NCI-H2227 treated with DMSO at 0.1 percent for 48 hours (cell line): Measurements from ENCODE around the gene PLCL2.
"Not testable (repeated sequence)": the region's sequence is repeated elsewhere in the genome, so short reads cannot be mapped to it uniquely, and the experiment has no call there.

Experiments
- DNase-seq: peaks from one replicate; lab custom pipeline; 2025; lab: John Stamatoyannopoulos, UW

PLCL2 gene

DNA sequence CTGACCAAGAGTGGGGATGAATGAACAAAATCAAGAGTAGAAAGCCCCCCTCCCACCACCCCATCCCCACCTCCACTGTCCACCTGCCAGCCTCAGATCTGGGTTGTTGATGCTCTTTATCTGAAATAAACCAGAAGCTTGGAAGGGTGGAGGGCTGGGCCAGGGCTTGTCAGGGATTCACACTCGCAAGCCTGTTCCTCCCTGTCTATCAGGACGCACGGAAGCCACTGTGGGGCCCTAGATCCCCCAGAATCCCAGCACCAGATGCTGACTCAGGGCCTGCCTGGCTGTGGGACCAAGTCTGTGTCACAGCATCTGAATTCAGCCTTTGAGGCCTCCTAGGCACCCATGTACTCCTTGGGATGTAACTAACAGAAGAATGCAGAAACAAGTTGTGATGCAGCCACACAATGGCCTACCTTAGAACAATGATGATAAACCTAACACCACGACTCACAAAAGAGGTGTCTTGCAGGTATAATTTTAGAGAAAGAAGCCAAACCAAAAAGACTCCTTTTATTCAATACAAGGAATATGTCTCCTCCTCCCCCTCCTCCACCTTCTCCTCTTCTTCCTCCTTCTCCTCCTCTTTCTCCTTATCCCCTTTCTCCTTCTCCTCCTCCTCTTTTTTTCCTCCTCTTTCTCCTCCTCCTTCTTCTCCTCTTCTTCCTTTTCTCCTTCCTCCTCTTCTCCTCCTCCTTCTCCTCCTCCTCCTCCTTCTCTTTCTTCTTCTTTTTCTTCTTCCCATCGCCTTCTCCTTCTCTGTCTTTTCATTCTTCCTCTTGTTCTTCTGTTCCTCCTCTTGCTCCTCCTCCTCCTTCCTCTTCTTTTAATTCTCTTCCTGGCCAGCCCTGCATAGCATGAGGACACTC is 234.7 kb downstream of the PLCL2 start:
- no peak for DNase-seq

GRCh38 chr3:17120115-17120514 is 235.4 kb downstream of the PLCL2 start:
- no peak for DNase-seq

- DNase-seq: no peak
Measured at GRCh38 chr3:17121336-17121735, 236.6 kb downstream of the PLCL2 start.

GRCh38 chr3:17122758-17123157 is 238.0 kb downstream of the PLCL2 start:
- no peak for DNase-seq

DNA sequence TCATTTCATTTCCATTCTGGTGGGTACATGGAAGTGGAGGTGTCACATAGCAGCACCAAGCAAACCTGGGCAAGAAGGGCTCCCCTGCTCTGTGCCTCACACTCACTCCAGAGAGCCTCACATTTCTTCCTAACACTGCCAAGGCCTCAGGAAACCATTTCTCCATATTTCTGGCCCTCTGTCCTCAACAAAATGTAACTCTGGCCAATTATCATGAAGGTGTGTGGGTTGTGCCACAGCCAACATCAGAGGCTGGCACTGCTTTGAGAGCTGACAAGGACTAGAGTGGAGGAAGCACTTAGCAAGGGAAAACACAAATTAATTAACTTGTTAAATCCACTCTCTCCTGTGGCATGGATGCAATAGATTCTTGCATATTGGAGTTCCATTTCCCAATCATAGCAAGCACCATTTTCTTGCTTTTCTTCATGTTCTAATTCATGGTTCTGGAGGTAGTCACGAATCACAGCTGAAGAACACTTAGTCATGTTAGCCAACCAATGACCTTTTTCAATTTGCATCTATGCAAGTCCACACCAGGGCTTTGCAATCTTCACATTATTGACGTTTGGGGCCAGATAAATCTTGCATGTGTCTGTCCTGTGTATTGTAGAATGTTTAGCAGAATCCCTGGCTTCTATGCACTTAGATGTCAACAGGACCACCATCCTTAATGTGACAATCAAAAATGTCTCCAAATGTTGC is 241.1 kb downstream of the PLCL2 start:
- no peak for DNase-seq

- not testable (repeated sequence) for DNase-seq
Measured at GRCh38 chr3:17128671-17129070, 243.9 kb downstream of the PLCL2 start.

DNA sequence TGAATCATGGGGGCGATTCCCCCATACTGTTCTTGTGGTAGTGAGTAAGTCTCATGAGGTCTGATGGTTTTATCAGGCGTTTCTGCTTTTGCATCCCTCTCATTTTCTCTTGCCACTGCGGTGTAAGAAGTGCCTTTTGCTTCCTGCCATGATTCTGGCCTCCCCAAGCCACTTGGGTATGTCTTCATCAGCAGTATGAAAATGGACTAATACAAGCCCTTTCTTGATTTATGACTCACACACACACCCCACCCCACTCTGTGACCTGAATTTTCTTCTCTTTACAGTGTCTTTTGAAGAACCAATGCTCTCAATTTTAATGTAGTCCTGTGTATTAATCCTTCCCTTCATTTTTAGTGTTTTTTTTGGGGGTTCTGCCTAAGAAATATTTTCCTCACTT is 244.8 kb downstream of the PLCL2 start:
- DNase-seq: no peak

DNA sequence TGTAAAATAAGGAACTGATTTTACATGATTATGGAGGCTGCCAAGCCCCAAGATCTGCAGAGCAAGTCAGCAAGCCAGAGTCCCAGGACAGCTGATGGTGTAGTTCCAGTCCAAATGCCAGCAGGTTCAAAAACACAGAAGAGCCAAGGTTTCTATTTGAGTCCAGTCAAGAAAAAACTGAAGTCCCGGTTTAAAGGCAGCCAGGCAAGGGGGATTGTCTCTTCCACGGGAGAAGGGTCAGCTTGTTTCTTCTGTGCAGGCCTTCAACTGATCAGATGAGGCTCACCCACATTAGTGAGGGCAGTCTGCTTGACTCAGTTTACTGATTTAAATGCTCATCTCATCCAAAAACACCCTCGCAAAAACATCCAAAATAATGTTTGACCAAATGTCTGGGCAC is 246.2 kb downstream of the PLCL2 start:
- no peak for DNase-seq

DNA sequence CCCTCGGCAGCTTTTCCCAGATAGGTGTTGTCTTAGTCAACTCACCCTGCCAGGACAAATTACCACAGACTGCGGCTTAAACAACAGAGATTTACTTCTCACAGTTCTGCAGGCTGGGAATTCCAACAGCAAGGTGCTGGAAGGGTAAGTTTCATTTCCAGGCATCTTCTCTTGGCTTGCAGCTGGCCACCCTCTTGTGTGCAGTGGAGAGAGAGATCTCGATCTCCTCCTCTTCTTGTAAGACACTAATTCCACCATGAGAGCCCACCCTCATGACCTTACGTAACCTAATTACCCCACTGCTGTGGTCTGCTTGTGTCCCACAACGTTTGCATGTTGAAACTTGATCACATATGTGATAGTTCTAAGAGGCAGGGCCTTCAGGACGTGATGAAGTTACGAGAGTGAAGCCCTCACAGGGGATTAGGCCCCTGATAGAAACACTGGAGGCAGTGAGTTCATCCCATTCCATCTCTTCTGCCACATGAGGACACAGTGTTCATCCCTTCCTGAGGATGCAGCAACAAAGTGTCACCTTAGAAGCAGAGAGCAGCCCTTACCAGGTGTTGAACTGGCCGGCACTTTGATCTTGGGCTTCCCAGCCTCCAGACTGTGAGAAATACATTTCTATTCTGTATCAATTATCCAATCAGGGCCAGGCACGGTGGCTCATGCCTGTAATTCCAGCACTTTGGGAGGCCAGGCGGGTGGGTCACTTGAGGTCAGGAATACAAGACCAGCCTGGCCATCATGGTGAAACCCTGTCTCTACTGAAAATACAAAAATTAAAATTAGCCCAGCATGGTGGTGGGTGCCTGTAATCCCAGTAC is 247.7 kb downstream of the PLCL2 start:
- no peak for DNase-seq

GRCh38 chr3:17133632-17134545 is 249.1 kb downstream of the PLCL2 start:
- DNase-seq: no peak

GRCh38 chr3:17135696-17136095 is 250.9 kb downstream of the PLCL2 start:
- no peak for DNase-seq

- DNase-seq: no peak
Measured at GRCh38 chr3:17136136-17136721, 251.5 kb downstream of the PLCL2 start.

- no peak for DNase-seq
Measured at GRCh38 chr3:17137321-17137826, 252.6 kb downstream of the PLCL2 start.

DNA sequence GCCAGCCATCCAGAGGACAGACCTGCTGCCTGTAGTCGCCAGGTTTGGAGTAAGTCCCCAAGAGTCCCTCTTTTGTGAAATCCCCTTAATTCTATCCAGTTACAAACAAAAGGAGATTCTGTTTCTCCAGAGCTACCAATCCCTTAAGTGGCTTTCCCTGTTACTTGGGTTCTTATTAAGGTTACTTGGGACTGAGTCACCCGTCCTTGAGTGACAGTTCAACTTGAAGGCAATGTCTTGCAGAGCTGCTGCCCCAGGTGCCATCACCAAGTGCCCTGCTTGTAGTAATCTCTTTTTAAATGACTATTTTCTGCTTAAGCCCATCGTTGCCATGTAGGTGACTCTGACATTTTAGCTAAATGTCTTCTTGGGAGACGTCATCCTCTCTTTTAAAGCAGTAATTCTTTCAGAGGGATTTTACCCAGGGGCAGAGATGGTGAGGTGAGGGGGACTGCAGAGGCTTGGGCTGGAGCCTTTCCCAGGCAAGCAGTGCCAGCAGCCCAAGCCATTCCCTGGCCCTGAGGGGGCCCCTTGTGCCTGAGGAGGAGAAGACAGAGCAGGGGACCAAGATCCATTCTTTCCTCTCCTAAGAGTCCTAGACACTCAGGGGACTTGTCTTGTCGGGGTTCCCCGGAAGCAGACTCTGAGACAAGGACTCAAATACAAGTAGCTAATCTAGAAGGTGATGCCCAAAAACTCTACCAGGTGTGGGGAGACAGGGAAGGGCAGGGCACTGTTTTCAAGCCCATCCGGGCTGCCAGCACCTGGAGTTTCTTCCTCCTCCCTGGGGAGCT is 253.7 kb downstream of the PLCL2 start:
- DNase-seq: no peak
